ENCODE results near the gene ACAT2. TPM values are rescaled to one million over a fixed set of nuclear protein-coding genes. Genes with fewer than 3 reads are reported as not detected.
"Not testable (repeated sequence)": the region's sequence is repeated elsewhere in the genome, so short reads cannot be mapped to it uniquely, and the experiment has no call there.

Gene ACAT2
- total RNA-seq, 1 experiment from 2014 or later: 108 TPM

- no peak overlapping the region for H3K27ac Mint-ChIP-seq (ENCODE audit: unreplicated experiment)
- no peaks in the 10 kb centered on the region for H3K36me3 Mint-ChIP-seq (ENCODE audit: insufficient read depth, unreplicated experiment)
- no peaks in the 10 kb centered on the region for H3K4me1 Mint-ChIP-seq (ENCODE audit: low read depth, unreplicated experiment)
Observed at GRCh38 chr6:159819932-159820640, 58.2 kb downstream of the ACAT2 start.

GRCh38 chr6:159821122-159821521 lies 59.3 kb downstream of the ACAT2 start:
- DNase-seq: no peak
- Mint-ChIP-seq H3K4me1 (ENCODE audit: low read depth, unreplicated experiment) (no peaks in the 10 kb centered on the region), H3K9me3 (ENCODE audit: low read depth, unreplicated experiment) (no peaks in the 10 kb centered on the region), H3K27ac (ENCODE audit: unreplicated experiment) (no peak overlapping the region), H3K27me3 (ENCODE audit: unreplicated experiment) (peaks cover 23% of the 10 kb centered on the region), H3K4me3 (ENCODE audit: low read depth, unreplicated experiment) (no peak overlapping the region), H3K36me3 (ENCODE audit: insufficient read depth, unreplicated experiment) (no peaks in the 10 kb centered on the region)
- CTCF ChIA-PET: no interaction called here
- intact Hi-C loops (cut with micrococcal nuclease; ENCODE audit: unreplicated experiment): no loop called here
- BruUV-seq (replicated peaks): no TSS peak
- TF ChIP-seq CTCF (IDR thresholded peaks at IDR 0.05; ENCODE audit: unreplicated experiment): no peak

More at GRCh38 chr6:159819932-159820640, 58.2 kb downstream of the ACAT2 start:
- no TSS peak for BruUV-seq (replicated peaks)
- intact Hi-C loops (cut with micrococcal nuclease; ENCODE audit: unreplicated experiment): no loop called here
- H3K4me3 Mint-ChIP-seq (ENCODE audit: low read depth, unreplicated experiment): no peak overlapping the region
- TF ChIP-seq CTCF (IDR thresholded peaks at IDR 0.05; ENCODE audit: unreplicated experiment): no peak
- CTCF ChIA-PET: no interaction called here
- peaks cover 32% of the 10 kb centered on the region for H3K27me3 Mint-ChIP-seq (ENCODE audit: unreplicated experiment)
- H3K9me3 Mint-ChIP-seq (ENCODE audit: low read depth, unreplicated experiment): no peaks in the 10 kb centered on the region
- no peak for DNase-seq

- peaks cover 23% of the 10 kb centered on the region for H3K27me3 Mint-ChIP-seq (ENCODE audit: unreplicated experiment)
- H3K4me1 Mint-ChIP-seq (ENCODE audit: low read depth, unreplicated experiment): no peaks in the 10 kb centered on the region
- no peak for TF ChIP-seq CTCF (IDR thresholded peaks at IDR 0.05; ENCODE audit: unreplicated experiment)
- no peaks in the 10 kb centered on the region for H3K36me3 Mint-ChIP-seq (ENCODE audit: insufficient read depth, unreplicated experiment)
- H3K9me3 Mint-ChIP-seq (ENCODE audit: low read depth, unreplicated experiment): no peaks in the 10 kb centered on the region
- CTCF ChIA-PET: no interaction called here
- no peak overlapping the region for H3K27ac Mint-ChIP-seq (ENCODE audit: unreplicated experiment)
- intact Hi-C loops (cut with micrococcal nuclease; ENCODE audit: unreplicated experiment): no loop called here
- H3K4me3 Mint-ChIP-seq (ENCODE audit: low read depth, unreplicated experiment): no peak overlapping the region
- DNase-seq: no peak
- BruUV-seq (replicated peaks): no TSS peak
Observed at GRCh38 chr6:159821726-159822125, 59.9 kb downstream of the ACAT2 start.

GRCh38 chr6:159823953-159824352 lies 62.1 kb downstream of the ACAT2 start:
- H3K4me3 Mint-ChIP-seq (ENCODE audit: low read depth, unreplicated experiment): no peak overlapping the region
- H3K27ac Mint-ChIP-seq (ENCODE audit: unreplicated experiment): no peak overlapping the region
- TF ChIP-seq CTCF (IDR thresholded peaks at IDR 0.05; ENCODE audit: unreplicated experiment): no peak
- intact Hi-C loops (cut with micrococcal nuclease; ENCODE audit: unreplicated experiment): no loop called here
- H3K9me3 Mint-ChIP-seq (ENCODE audit: low read depth, unreplicated experiment): no peaks in the 10 kb centered on the region
- H3K36me3 Mint-ChIP-seq (ENCODE audit: insufficient read depth, unreplicated experiment): no peaks in the 10 kb centered on the region
- peaks cover 14% of the 10 kb centered on the region for H3K27me3 Mint-ChIP-seq (ENCODE audit: unreplicated experiment)
- CTCF ChIA-PET: no interaction called here
- BruUV-seq (replicated peaks): no TSS peak
- no peaks in the 10 kb centered on the region for H3K4me1 Mint-ChIP-seq (ENCODE audit: low read depth, unreplicated experiment)
- DNase-seq: no peak

GRCh38 chr6:159824690-159825089 lies 62.8 kb downstream of the ACAT2 start:
- DNase-seq; H3K4me1 Mint-ChIP-seq (ENCODE audit: low read depth, unreplicated experiment); H3K27ac Mint-ChIP-seq (ENCODE audit: unreplicated experiment); H3K4me3 Mint-ChIP-seq (ENCODE audit: low read depth, unreplicated experiment); BruUV-seq (replicated peaks); H3K36me3 Mint-ChIP-seq (ENCODE audit: insufficient read depth, unreplicated experiment); H3K9me3 Mint-ChIP-seq (ENCODE audit: low read depth, unreplicated experiment); intact Hi-C loops (cut with micrococcal nuclease; ENCODE audit: unreplicated experiment); CTCF ChIA-PET: not testable (repeated sequence)
- peaks cover 18% of the 10 kb centered on the region for H3K27me3 Mint-ChIP-seq (ENCODE audit: unreplicated experiment)

All from Calu3 (cell line).